Kasumi-1 (cell line): ENCODE results near the gene PTP4A1.

Experiments
- DNase-seq, 2 experiments: peaks; one replicate each; lab custom pipeline; 2025; lab: John Stamatoyannopoulos, UW

PTP4A1 gene

DNA sequence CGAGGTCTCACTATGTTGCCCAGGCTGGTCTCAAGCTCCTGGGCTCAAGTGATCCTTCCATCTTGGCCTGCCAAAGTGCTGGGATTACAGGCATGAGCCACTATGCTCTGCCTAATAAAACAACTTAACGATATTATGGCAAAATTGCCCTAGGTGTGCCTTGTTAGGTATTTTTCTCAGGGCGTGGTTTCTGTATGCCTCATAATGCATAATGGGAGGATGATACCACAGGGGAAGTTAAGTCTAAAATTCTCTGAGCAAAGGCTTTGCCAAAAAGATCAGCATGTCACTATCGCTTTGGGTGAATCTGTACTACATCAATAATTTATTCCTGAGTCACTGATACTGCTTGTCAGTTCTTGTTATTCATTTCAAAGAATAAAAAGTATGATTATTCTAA lies 15.9 kb upstream of the PTP4A1 start:
- no peak for DNase-seq

GRCh38 chr6:63558278-63558677 lies 14.0 kb upstream of the PTP4A1 start:
- DNase-seq, result no peak

GRCh38 chr6:63560801-63561287 lies 11.4 kb upstream of the PTP4A1 start:
- DNase-seq, result no peak

- DNase-seq, result no peak
Observed at GRCh38 chr6:63561288-63561687, 11.0 kb upstream of the PTP4A1 start.

DNA sequence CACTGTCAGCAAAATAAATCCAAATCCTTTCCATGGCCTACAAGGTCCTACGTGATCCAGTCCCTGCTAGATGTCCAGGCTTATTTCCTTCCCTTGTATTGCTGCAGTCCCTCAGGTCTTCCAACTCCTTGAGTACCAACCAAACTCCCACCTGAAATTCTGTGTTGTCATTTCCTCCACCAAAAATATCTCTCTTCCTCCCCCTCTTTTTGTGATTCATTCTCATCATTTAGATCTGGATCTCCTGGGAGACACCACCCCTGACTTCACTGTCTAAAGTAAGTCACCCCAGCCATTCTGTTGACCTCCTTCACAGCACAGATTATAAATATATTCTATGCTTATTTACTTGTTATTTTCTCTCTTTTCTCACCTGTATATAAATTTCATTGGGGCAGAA lies 9.0 kb upstream of the PTP4A1 start:
- DNase-seq, result no peak

GRCh38 chr6:63565058-63565726 lies 7.1 kb upstream of the PTP4A1 start:
- DNase-seq, result no peak

- DNase-seq, result no peak
Observed at GRCh38 chr6:63565727-63566596, 6.3 kb upstream of the PTP4A1 start.

DNA sequence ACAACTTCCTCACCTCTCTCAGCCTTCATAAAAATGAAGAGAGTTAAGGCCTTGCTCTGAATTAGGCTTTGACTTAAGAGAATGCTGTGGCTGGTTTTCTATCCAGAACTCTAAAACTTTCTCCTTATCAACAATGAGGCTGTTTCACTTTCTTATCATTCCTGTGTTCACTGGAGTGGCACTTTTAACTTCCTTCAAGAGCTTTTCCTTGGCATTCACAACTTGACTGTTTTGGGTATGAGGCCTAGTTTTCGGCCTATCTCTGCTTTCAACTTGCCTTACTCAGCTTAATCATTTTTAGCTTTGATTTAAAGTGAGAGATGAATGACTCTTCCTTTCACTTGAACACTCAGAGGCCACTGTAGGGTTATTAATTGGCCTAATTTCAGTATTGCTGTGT lies 4.3 kb upstream of the PTP4A1 start:
- DNase-seq, result no peak

DNA sequence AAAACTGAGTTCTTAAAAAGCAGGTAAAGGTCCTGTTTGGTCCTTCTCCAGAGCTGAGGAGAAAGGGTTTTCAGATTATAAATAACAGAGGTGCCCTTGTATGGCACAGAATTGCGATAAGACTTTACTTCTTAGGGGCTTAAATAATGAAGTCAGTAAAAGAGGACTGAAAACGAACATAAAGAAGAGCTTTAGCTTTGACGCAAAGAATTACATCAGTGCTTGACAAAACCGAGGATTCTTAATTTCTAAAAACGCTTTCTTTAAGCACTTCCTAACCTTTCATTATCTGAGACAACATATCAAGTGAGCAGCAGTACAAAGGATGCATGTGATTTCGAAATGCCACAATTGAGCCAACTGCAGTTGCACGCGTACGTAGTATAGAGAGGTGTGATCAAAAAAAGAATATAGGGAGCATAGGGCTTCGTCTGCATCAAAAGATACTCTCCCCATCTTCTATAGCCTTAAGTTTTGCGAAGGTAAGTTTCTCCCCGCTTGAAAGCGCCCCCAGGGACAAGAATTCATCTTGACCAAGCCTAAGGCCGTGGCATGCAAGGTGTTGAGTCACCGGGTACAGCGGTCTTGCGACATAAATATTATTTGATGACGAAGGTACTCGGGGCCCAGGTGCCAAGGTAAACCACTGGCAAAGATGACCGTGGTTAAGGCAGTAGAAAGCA lies 778 bp upstream of the PTP4A1 start:
- peak; percentile 60 to 67 for DNase-seq

DNA sequence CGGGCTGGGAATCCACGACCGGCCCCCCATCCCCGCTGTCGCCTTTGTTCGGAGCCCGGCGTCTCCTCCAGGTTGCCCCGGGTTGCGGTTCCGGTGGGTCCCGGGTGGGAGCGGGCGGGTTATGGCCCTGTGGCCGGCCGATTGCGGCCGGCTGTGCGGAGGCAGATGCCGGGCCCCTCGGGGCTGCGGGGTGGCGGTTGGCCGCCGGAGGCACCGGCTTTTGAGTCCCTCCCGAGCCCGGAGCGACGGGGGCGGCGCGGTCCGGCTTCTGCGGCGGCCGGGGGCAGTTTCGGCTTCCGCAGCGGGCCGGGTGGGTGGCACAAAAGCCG lies 431 bp downstream of the PTP4A1 start:
- no peak for DNase-seq

DNA sequence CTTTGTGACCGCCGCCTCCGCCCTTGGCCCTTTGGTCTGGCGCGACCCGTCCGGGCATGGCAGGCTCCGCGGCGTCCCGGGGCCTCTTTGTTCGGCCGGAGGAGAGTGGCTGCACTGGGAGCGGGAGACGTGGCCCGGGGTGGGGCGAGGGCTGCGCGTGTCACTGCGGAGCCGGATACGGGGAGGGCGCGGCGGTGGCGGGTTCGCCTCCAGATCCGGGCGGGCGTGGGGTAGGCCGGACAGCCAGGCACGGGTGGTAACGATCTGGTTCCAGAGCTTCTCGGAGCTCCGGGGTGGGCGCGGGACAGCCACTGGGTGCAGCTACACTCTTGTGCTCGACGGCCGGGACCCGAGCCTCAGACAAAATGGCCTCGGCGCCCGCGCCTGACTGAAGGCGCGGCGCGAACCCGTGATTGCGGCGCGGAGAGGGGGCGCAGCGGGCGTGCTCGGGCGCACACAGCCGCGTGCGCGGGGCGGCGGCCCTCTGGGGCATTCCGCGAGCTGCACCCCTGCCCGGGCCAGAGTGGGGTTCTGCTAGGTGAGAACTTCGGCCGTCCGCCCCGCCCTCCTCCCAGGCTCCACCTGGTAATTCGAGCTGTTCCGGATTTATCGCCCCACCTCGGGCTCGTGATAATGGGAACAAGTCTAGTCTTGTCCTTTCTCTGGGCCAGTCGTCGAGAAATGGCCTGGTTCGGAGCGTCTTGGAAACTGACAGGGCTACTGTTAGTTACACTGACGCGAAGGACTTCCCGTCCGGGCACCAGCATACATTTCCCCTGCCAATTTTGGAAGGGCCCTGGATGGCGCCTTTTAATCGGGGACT lies 1.0 kb downstream of the PTP4A1 start:
- DNase-seq, result peak; percentile 39 to 58

DNA sequence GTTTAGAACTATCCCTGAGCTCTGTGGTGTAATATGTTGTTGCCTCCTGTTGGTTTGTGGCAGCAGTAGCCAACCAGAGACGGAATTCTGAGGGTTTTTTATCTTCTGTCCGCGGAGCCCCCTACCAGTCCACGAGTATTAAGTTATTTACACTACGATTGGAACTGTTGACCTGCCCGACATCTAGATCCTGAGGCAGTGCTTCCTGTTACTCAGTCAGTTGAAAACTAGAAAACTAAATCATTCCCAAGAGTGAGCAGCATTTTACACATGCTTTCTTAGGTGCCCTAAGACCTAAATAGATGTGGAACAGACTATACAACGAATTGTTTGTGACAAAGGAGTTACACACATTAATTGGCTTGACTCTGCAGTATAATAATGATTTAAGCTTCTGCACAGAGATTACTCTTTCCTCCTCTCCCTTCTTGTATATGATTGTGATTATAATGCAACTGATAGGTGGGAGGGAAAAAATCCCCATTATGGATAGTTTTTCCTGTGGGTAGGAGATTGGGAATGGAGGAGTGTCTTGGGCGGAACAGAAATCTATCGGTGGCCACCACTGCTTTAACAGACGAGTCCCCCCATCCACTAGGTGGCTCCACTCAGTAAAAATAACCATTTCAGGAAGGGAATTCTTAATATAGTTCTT lies 1.7 kb downstream of the PTP4A1 start:
- peak; percentile 79 to 86 for DNase-seq

GRCh38 chr6:63574554-63574900 lies 2.2 kb downstream of the PTP4A1 start:
- DNase-seq, result no peak

- DNase-seq, result no peak
Observed at GRCh38 chr6:63576147-63576772, 4.0 kb downstream of the PTP4A1 start.

DNA sequence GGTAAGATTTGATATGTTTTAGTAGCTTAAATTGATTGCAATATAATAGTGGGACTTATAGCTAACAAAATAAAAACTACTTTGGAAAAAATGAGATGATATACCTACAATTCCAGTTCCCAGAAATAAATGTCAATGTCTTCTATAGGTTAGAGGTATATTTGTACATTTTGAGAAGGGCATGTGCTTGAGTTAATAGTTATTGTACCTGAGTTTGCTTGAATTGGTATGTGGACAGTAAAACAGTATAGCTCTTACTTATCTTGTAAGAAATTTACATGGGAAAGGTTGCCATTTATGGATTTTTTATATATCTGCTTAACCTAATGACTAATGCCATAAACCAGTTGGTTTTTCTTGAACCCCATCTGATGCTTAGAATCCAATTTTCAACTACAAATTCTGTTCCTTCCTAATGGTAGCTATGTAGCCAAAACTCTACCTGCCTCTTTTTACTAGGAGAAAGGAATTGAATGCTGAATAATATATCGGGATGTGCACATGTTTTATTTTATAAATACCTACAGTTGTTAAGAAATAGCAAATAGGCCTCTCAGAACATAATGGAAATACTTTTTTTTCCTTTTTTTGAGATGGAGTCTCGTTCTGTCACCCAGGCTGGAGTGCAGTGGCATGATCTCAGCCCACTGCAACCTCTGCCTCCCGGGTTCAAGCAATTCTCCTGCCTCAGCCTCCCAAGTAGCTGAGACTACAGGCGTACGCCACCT lies 4.9 kb downstream of the PTP4A1 start:
- no peak for DNase-seq

- DNase-seq, result no peak
Observed at GRCh38 chr6:63578757-63579156, 6.5 kb downstream of the PTP4A1 start.

- no peak for DNase-seq
Observed at GRCh38 chr6:63579937-63580703, 7.8 kb downstream of the PTP4A1 start.

DNA sequence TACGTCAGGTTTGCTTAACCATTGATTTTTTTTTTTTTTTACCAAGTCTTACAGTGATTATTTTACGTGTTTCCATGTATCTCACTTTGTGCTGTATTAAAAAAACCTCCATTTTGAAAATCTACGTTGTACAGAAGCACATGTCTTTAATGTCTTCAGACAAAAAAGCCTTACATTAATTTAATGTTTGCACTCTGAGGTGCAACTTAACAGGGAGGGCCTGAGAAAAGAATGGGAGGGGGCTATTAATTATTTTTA lies 8.4 kb downstream of the PTP4A1 start:
- no peak for DNase-seq

- no peak for DNase-seq
Observed at GRCh38 chr6:63581355-63582013, 9.2 kb downstream of the PTP4A1 start.
